GM23338 (cell line): ENCODE data around the gene ENOPH1. TPM values are rescaled to one million over a fixed set of nuclear protein-coding genes. Genes with fewer than 3 reads are reported as not detected.

Experiments
- ATAC-seq: fragments of 200-7000 bp; cut with Tn5 transposase; 3 replicates; pipeline ENCODE4 v1.9.1; 2020
- DNase-seq: peaks from one replicate; pipeline ENCODE4 v3.0.0-alpha.2; 2015; ENCODE audit warnings: low spot score
- H2AFZ ChIP-seq: fragments of 200-600 bp; sonication (generic); 2 replicates; pipeline ENCODE4 v1.8.0; 2016; ENCODE audit warnings: antibody characterized with exemption, mild to moderate bottlenecking, moderate library complexity
- H3F3A ChIP-seq: fragments of 200-600 bp; sonication (generic); replicated peaks from 2 replicates; pipeline ENCODE4 v1.8.0; 2017; ENCODE audit warnings: antibody characterized with exemption, mixed run types, low read depth
- H3K27ac ChIP-seq: fragments of 200-600 bp; sonication (generic); 2 replicates; pipeline ENCODE4 v1.6.1; 2016; ENCODE audit warnings: low read depth
- H3K27me3 ChIP-seq: fragments of 200-600 bp; sonication (generic); 2 replicates; pipeline ENCODE4 v1.8.0; 2016; ENCODE audit warnings: mild to moderate bottlenecking, mixed run types, moderate library complexity; ENCODE audit not compliant: insufficient read depth
- H3K36me3 ChIP-seq: fragments of 200-600 bp; sonication (generic); 2 replicates; pipeline ENCODE4 v1.8.0; 2016; ENCODE audit warnings: mild to moderate bottlenecking; ENCODE audit not compliant: insufficient read depth
- H3K4me1 ChIP-seq: fragments of 200-600 bp; sonication (generic); 2 replicates; pipeline ENCODE4 v1.8.0; 2016; ENCODE audit warnings: mild to moderate bottlenecking, moderate library complexity; ENCODE audit not compliant: insufficient read depth
- H3K4me2 ChIP-seq: fragments of 200-600 bp; sonication (generic); 2 replicates; pipeline ENCODE4 v1.7.1; 2017; ENCODE audit warnings: mixed run types
- H3K4me3 ChIP-seq: fragments of 200-600 bp; sonication (generic); 2 replicates; pipeline ENCODE4 v1.6.1; 2016; ENCODE audit warnings: mixed run types
- H3K79me2 ChIP-seq: fragments of 200-600 bp; sonication (generic); replicated peaks from 2 replicates; pipeline ENCODE4 v1.8.0; 2017; ENCODE audit warnings: mild to moderate bottlenecking; ENCODE audit not compliant: insufficient read depth
- H3K9me2 ChIP-seq: fragments of 200-600 bp; sonication (generic); 2 replicates; pipeline ENCODE4 v1.8.0; 2017; ENCODE audit not compliant: insufficient read depth
- H4K20me1 ChIP-seq: fragments of 200-600 bp; sonication (generic); replicated peaks from 2 replicates; pipeline ENCODE4 v1.8.0; 2017; ENCODE audit warnings: mild to moderate bottlenecking; ENCODE audit not compliant: insufficient read depth
- H3K27ac Mint-ChIP-seq: 2 replicates; pipeline ENCODE4 v1.8.0; 2020; ENCODE audit warnings: inconsistent platforms, mild to moderate bottlenecking, moderate library complexity, mixed read lengths
- H3K27me3 Mint-ChIP-seq: 3 replicates; pipeline ENCODE4 v1.8.0; 2022; ENCODE audit warnings: low read depth, mild to moderate bottlenecking, moderate library complexity, mixed read lengths, inconsistent platforms; ENCODE audit not compliant: insufficient read depth, poor library complexity
- H3K36me3 Mint-ChIP-seq: 3 replicates; pipeline ENCODE4 v1.8.0; 2021; ENCODE audit warnings: low read depth, mild to moderate bottlenecking, inconsistent platforms, moderate library complexity, mixed read lengths
- H3K4me1 Mint-ChIP-seq: 3 replicates; pipeline ENCODE4 v1.8.0; 2020; ENCODE audit warnings: mild to moderate bottlenecking, inconsistent platforms, mixed read lengths
- H3K4me3 Mint-ChIP-seq: 3 replicates; pipeline ENCODE4 v1.8.0; 2021; ENCODE audit warnings: moderate library complexity, mild to moderate bottlenecking, inconsistent platforms, mixed read lengths
- H3K9me3 Mint-ChIP-seq: 3 replicates; pipeline ENCODE4 v1.8.0; 2020; ENCODE audit warnings: moderate library complexity, mild to moderate bottlenecking, inconsistent platforms, mixed read lengths
- CREB1 ChIP-seq: fragments of 250-450 bp; sonication (Bioruptor Pico); IDR thresholded peaks from 2 replicates; pipeline ENCODE4 v1.5.0; 2020; ENCODE audit warnings: low read depth, mild to moderate bottlenecking, moderate library complexity
- EZH2 ChIP-seq: fragments of 200-600 bp; sonication (generic); IDR thresholded peaks from one replicate; pipeline ENCODE4 v1.8.0; 2017; ENCODE audit warnings: antibody characterized with exemption, mild to moderate bottlenecking, low read depth; ENCODE audit not compliant: unreplicated experiment
- NANOG ChIP-seq: IDR thresholded peaks from 2 replicates; pipeline ENCODE4 v1.6.1; 2016; ENCODE audit warnings: antibody characterized with exemption, borderline replicate concordance
- POLR2AphosphoS5 ChIP-seq: IDR thresholded peaks from 2 replicates; pipeline ENCODE4 v1.6.1; 2016; ENCODE audit warnings: antibody characterized with exemption, low read depth
- REST ChIP-seq: IDR thresholded peaks from one replicate; pipeline ENCODE4 v1.6.1; 2018; ENCODE audit warnings: antibody characterized with exemption; ENCODE audit not compliant: unreplicated experiment
- ZNF114 ChIP-seq: fragments of 250-450 bp; sonication (Bioruptor Pico); IDR thresholded peaks from 2 replicates; pipeline ENCODE4 v1.5.0; 2020; ENCODE audit warnings: mild to moderate bottlenecking, moderate library complexity
- ZNF331 ChIP-seq: fragments of 250-450 bp; sonication (Bioruptor Pico); IDR thresholded peaks from 2 replicates; pipeline ENCODE4 v1.5.0; 2020; ENCODE audit warnings: low read depth, mild to moderate bottlenecking, moderate library complexity
- polyA plus RNA-seq: library from polyadenylated mRNA; unstranded; fragments of >200 nt; fragmentation: Nextera tagmentation; extraction: Ambion mirVana; gene quantifications from 2 replicates; pipeline ENCODE4 v1.2.1, GENCODE V29; 2016
- total RNA-seq: library from RNA; depleted of rRNA; stranded (reverse); fragments of >200 nt; shearing (Covaris generic); gene quantifications from 2 replicates; pipeline ENCODE4 v1.2.3, GENCODE V29; 2014

ENOPH1 gene
- total and polyA plus RNA-seq, 2 experiments from 2014 or later, result 105 to 146 TPM

GRCh38 chr4:82433791-82434190 lies 3.4 kb downstream of the ENOPH1 start:
- Histone ChIP-seq H3K27me3 (no peaks in the 10 kb centered on the region), H3F3A (0 out of 2 replicates have a peak, but pooled peaks cover 7% of the 10 kb centered on the region), H3K9me2 (no peaks in the 10 kb centered on the region), H3K4me1 (peaks cover 32% of the 10 kb centered on the region), H4K20me1 (peaks cover 74% of the 10 kb centered on the region), H3K36me3 (peaks cover 16% of the 10 kb centered on the region; the same call in 1 of the 2 replicates), H3K79me2 (peaks cover 89% of the 10 kb centered on the region), H3K4me2 (peak overlapping the region; percentile 45; the same call in 1 of the 2 replicates), H3K4me3 (no peak overlapping the region), H3K27ac (no peak overlapping the region; the same call in 1 of the 2 replicates), H2AFZ (no peak overlapping the region)
- H3K4me1 Mint-ChIP-seq, result peaks cover 28% of the 10 kb centered on the region
- H3K4me3 Mint-ChIP-seq, result 0 out of 3 replicates have a peak overlapping the region, but pooled peaks have one; percentile 27
- ATAC-seq, result no peak
- TF ChIP-seq ZNF114 (CRISPR knock-in tag) (no peak), EZH2 (no peak), ZNF331 (CRISPR knock-in tag) (no peak), CREB1 (CRISPR knock-in tag) (no peak), REST (no peak), POLR2AphosphoS5 (no peak)
- H3K36me3 Mint-ChIP-seq, result peaks cover 53% of the 10 kb centered on the region
- H3K27me3 Mint-ChIP-seq, result peaks cover 16% of the 10 kb centered on the region
- peaks cover 3% of the 10 kb centered on the region; the same call in 1 of the 3 replicates for H3K9me3 Mint-ChIP-seq
- H3K27ac Mint-ChIP-seq, result no peak overlapping the region
- DNase-seq, result no peak

GRCh38 chr4:82434949-82435348 lies 4.6 kb downstream of the ENOPH1 start:
- Mint-ChIP-seq H3K36me3 (peaks cover 48% of the 10 kb centered on the region), H3K27ac (no peak overlapping the region), H3K9me3 (no peaks in the 10 kb centered on the region), H3K4me3 (0 out of 3 replicates have a peak overlapping the region, but pooled peaks have one; percentile 17), H3K27me3 (peaks cover 9% of the 10 kb centered on the region), H3K4me1 (peaks cover 33% of the 10 kb centered on the region)
- no peak overlapping the region for H3K4me3 ChIP-seq
- peaks cover 86% of the 10 kb centered on the region for H4K20me1 ChIP-seq
- H3K4me1 ChIP-seq, result peaks cover 32% of the 10 kb centered on the region
- no peak overlapping the region for H3K27ac ChIP-seq
- TF ChIP-seq NANOG, result no peak
- peaks cover 16% of the 10 kb centered on the region; the same call in 1 of the 2 replicates for H3K36me3 ChIP-seq
- H2AFZ ChIP-seq, result no peak overlapping the region
- no peak for DNase-seq
- H3K27me3 ChIP-seq, result no peaks in the 10 kb centered on the region
- H3K79me2 ChIP-seq, result peaks cover 96% of the 10 kb centered on the region
- H3K4me2 ChIP-seq, result no peak overlapping the region
- H3K9me2 ChIP-seq, result no peaks in the 10 kb centered on the region
- no peak for ATAC-seq
- H3F3A ChIP-seq, result 0 out of 2 replicates have a peak, but pooled peaks cover 7% of the 10 kb centered on the region

- Histone ChIP-seq H4K20me1 (peaks cover 94% of the 10 kb centered on the region), H3K27ac (no peak overlapping the region), H3K27me3 (no peaks in the 10 kb centered on the region), H3F3A (0 out of 2 replicates have a peak, but pooled peaks cover 3% of the 10 kb centered on the region), H3K79me2 (peaks cover 100% of the 10 kb centered on the region), H3K4me2 (no peak overlapping the region), H3K36me3 (peaks cover 16% of the 10 kb centered on the region; the same call in 1 of the 2 replicates), H3K9me2 (no peaks in the 10 kb centered on the region), H2AFZ (no peak overlapping the region), H3K4me3 (no peak overlapping the region), H3K4me1 (peaks cover 32% of the 10 kb centered on the region)
- H3K4me1 Mint-ChIP-seq, result peaks cover 38% of the 10 kb centered on the region
- H3K4me3 Mint-ChIP-seq, result no peak overlapping the region
- H3K36me3 Mint-ChIP-seq, result peaks cover 51% of the 10 kb centered on the region
- H3K27ac Mint-ChIP-seq, result no peak overlapping the region
- no peak for ATAC-seq
- H3K27me3 Mint-ChIP-seq, result peaks cover 3% of the 10 kb centered on the region
- no peaks in the 10 kb centered on the region for H3K9me3 Mint-ChIP-seq
- no peak for DNase-seq
- no peak for TF ChIP-seq CREB1 (CRISPR knock-in tag)
Observed at GRCh38 chr4:82436130-82436529, 5.7 kb downstream of the ENOPH1 start.
